Keratinocyte (primary cell): ENCODE measurements around the gene MUC15.

Source experiments
- CTCF ChIP-seq, 3 experiments: IDR thresholded peaks in 1 of 3; conservative IDR thresholded peaks in 1 of 3; optimal IDR thresholded peaks in 1 of 3; 2 replicates in 2 of 3; 3 replicates in 1 of 3; pipeline versions ENCODE3 to v1.5.1; 2011; ENCODE audit warnings: low read length in 3 of 3, mild to moderate bottlenecking in 3 of 3, moderate library complexity in 2 of 3, control low read depth in 1 of 3, inconsistent platforms in 1 of 3; ENCODE audit not compliant: insufficient read depth in 2 of 3; ENCODE audit errors: extremely low read depth in 1 of 3
- EZH2 ChIP-seq: IDR thresholded peaks from one replicate; pipeline ENCODE4 v1.6.1; 2012; ENCODE audit warnings: inconsistent platforms, mild to moderate bottlenecking, low read length, moderate library complexity

- no peak for TF ChIP-seq CTCF (optimal IDR thresholded peaks at IDR 0.05 in 1 of 3, IDR thresholded peaks at IDR 0.05 in 1 of 3, conservative IDR thresholded peaks at IDR 0.05 in 1 of 3; ENCODE audit: extremely low read depth in 1 of 3, insufficient read depth in 2 of 3, low read length in 3 of 3)
- TF ChIP-seq EZH2, result no peak
Measured at GRCh38 chr11:26553182-26553581, 18.9 kb downstream of the MUC15 start.
